ENCODE data around the gene ZBTB24. TPM values are rescaled to one million over a fixed set of nuclear protein-coding genes. Genes with fewer than 3 reads are reported as not detected.

Gene ZBTB24
- total and polyA plus RNA-seq, 2 of the 13 experiments (the other 11 are each of a cell fraction or from before 2014, with no cell fraction given), result 1.5 to 6.2 TPM

- ATAC-seq, result peak; percentile 86
- Histone ChIP-seq H3K4me1 (ENCODE audit: insufficient read depth, low read length) (peaks cover 63% of the 10 kb centered on the region), H3K4me3 (replicated peaks in 1 of 3; ENCODE audit: insufficient read depth in 1 of 3, low read depth in 2 of 3, low read length in 3 of 3) (peak overlapping the region in 2 of 3 experiments; percentile 3 to 40; a peak in 2 of 6 replicates), H3K27me3 (ENCODE audit: control insufficient read depth in 1 of 2, insufficient read depth in 2 of 2, low read length in 2 of 2) (no peaks in the 10 kb centered on the region), H4K20me1 (ENCODE audit: insufficient read depth, low read length) (no peaks in the 10 kb centered on the region), H2AFZ (ENCODE audit: low read length) (no peak overlapping the region), H3K9ac (ENCODE audit: insufficient read depth, low read depth, low read length) (no peak overlapping the region), H3K4me2 (ENCODE audit: low read depth, low read length) (peak overlapping the region; percentile 65), H3K27ac (ENCODE audit: extremely low read length, insufficient read depth, low read length) (peak overlapping the region; percentile 36), H3K36me3 (replicated peaks in 1 of 2; ENCODE audit: control insufficient read depth in 1 of 2, insufficient read depth in 2 of 2, low read length in 2 of 2) (peaks cover 7 to 32% of the 10 kb centered on the region in 2 experiments; a peak in 4 of 5 replicates), H3K9me3 (ENCODE audit: low read length) (no peaks in the 10 kb centered on the region), H3K79me2 (ENCODE audit: insufficient read depth, low read length) (peaks cover 22% of the 10 kb centered on the region)
- POLR2A ChIA-PET, result no interaction called here
- in situ Hi-C loops (cut with HindIII; ENCODE audit: extremely low pct_ligation_motif_present, low pct_unique_long_range_greater_than_20kb), result no loop called here
- 29% methylated on average over 2 of the region's 2 CpGs for WGBS (ENCODE audit: low lambda C conversion rate)
- no TSS peak for BruUV-seq (replicated peaks)
- DNase-seq (ENCODE audit: low spot score), result peak; percentile 40
- intact Hi-C loops (cut with micrococcal nuclease; ENCODE audit: unreplicated experiment), result loop anchor here (2.0 kb wide), 1 partner anchor 37 kb away; the partner anchor contains the start of genes PPIL6 and SMPD2
- FAIRE-seq, result peak; percentile 86
- CTCF ChIA-PET (ENCODE audit: low intra/inter-chr PET ratio, low total read pairs), result no interaction called here
- peak; percentile 68 for TF ChIP-seq HNF1A (IDR thresholded peaks at IDR 0.05; ENCODE audit: low read depth)
- peak; percentile 64 for TF ChIP-seq HNF1A (CRISPR knock-in tag; IDR thresholded peaks at IDR 0.05; ENCODE audit: borderline replicate concordance)
- TF ChIP-seq SOX5 (CRISPR knock-in tag; IDR thresholded peaks at IDR 0.05; ENCODE audit: borderline replicate concordance), result peak; percentile 50; the same call in 1 of the 2 replicates
- peak; percentile 33; the same call in 1 of the 2 replicates for TF ChIP-seq ZBTB7B (CRISPR knock-in tag; IDR thresholded peaks at IDR 0.05)
- TF ChIP-seq CEBPB (IDR thresholded peaks at IDR 0.05; ENCODE audit: borderline replicate concordance, low read depth, low read length), result no peak
- peak; percentile 60; the same call in 1 of the 2 replicates for TF ChIP-seq PRDM15 (CRISPR knock-in tag; IDR thresholded peaks at IDR 0.05)
- TF ChIP-seq PPARG (CRISPR knock-in tag; conservative IDR thresholded peaks at IDR 0.05), result no peak
- no peak for TF ChIP-seq ZBTB38 (CRISPR knock-in tag; IDR thresholded peaks at IDR 0.05)
- 0 out of 2 replicates have a peak, but pooled peaks have one; percentile 45 for TF ChIP-seq ZFX (CRISPR knock-in tag; IDR thresholded peaks at IDR 0.05; ENCODE audit: low read depth)
- TF ChIP-seq ZNF644 (CRISPR knock-in tag; IDR thresholded peaks at IDR 0.05; ENCODE audit: low read depth), result 0 out of 2 replicates have a peak, but pooled peaks have one; percentile 45
- TF ChIP-seq SOX13 (IDR thresholded peaks at IDR 0.05), result no peak
- TF ChIP-seq SOX13 (CRISPR knock-in tag; conservative IDR thresholded peaks at IDR 0.05 in 1 of 2, IDR thresholded peaks at IDR 0.05 in 1 of 2), result peak in 1 of 2 experiments; percentile 64; a peak in 2 of 4 replicates
- TF ChIP-seq ZNF280B (CRISPR knock-in tag; IDR thresholded peaks at IDR 0.05; ENCODE audit: borderline replicate concordance), result no peak
- peak; percentile 41; the same call in 1 of the 2 replicates for TF ChIP-seq SAP130 (CRISPR knock-in tag; IDR thresholded peaks at IDR 0.05; ENCODE audit: low read depth)
- TF ChIP-seq SOX6 (IDR thresholded peaks at IDR 0.05), result no peak
- peak; percentile 63; the same call in 1 of the 2 replicates for TF ChIP-seq SOX6 (CRISPR knock-in tag; IDR thresholded peaks at IDR 0.05)
These were observed 5.3 kb downstream of the ZBTB24 start for GRCh38 chr6:109477725-109478124.
